ENCODE data around the gene GGCT.

Gene GGCT

GRCh38 chr7:30472784-30473775 lies 31.5 kb downstream of the GGCT start:
- no peak overlapping the region for H3K4me3 ChIP-seq (replicated peaks; ENCODE audit: low read depth, low read length)
- TF ChIP-seq, protein P1, sequence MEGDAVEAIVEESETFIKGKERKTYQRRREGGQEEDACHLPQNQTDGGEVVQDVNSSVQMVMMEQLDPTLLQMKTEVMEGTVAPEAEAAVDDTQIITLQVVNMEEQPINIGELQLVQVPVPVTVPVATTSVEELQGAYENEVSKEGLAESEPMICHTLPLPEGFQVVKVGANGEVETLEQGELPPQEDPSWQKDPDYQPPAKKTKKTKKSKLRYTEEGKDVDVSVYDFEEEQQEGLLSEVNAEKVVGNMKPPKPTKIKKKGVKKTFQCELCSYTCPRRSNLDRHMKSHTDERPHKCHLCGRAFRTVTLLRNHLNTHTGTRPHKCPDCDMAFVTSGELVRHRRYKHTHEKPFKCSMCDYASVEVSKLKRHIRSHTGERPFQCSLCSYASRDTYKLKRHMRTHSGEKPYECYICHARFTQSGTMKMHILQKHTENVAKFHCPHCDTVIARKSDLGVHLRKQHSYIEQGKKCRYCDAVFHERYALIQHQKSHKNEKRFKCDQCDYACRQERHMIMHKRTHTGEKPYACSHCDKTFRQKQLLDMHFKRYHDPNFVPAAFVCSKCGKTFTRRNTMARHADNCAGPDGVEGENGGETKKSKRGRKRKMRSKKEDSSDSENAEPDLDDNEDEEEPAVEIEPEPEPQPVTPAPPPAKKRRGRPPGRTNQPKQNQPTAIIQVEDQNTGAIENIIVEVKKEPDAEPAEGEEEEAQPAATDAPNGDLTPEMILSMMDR (IDR thresholded peaks at IDR 0.05; ENCODE audit: low read length, missing control alignments): no peak
- DNase-seq (ENCODE audit: low read depth): peak; percentile 88

DNA sequence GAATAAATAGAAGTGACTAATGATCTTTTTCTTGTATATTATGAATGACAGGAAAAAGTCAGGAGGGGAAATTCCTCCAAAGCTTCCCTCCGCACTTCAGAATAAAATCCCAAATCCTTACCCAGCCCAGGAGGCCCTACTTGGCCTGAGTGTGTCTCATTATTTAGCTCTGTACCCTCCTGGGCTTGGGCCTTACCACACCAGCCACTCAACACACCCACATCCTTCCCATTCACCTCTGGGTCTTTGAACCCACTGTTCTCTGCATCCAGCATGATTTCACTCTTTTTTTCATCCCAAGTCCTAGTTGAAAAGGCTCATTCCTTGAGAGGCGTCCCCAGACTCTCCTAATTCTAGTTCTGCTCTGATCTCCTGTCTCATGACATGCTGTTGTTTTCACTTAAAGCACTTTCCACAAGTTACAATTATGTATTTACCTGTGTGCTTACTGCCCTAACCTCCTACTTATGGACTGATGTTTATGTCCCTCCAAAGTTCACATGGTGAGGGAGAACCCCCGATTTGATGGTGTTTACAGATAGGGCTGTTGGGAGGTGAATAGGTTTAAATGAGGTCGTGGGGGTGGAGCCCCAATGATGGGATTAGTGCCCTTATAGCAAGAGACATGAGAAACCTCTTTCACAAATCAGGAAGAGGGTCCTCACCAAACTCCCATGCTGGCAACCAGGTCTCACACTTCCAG lies 32.4 kb downstream of the GGCT start:
- no peak overlapping the region for H3K4me3 ChIP-seq (replicated peaks; ENCODE audit: low read depth, low read length)
- DNase-seq (ENCODE audit: low read depth): no peak
- TF ChIP-seq, protein P1 (IDR thresholded peaks at IDR 0.05; ENCODE audit: low read length, missing control alignments): no peak

- DNase-seq (ENCODE audit: low read depth): no peak
- TF ChIP-seq, protein P1 (IDR thresholded peaks at IDR 0.05; ENCODE audit: low read length, missing control alignments): no peak
- no peak overlapping the region for H3K4me3 ChIP-seq (replicated peaks; ENCODE audit: low read depth, low read length)
Observed at GRCh38 chr7:30471205-30471604, 33.4 kb downstream of the GGCT start.

DNA sequence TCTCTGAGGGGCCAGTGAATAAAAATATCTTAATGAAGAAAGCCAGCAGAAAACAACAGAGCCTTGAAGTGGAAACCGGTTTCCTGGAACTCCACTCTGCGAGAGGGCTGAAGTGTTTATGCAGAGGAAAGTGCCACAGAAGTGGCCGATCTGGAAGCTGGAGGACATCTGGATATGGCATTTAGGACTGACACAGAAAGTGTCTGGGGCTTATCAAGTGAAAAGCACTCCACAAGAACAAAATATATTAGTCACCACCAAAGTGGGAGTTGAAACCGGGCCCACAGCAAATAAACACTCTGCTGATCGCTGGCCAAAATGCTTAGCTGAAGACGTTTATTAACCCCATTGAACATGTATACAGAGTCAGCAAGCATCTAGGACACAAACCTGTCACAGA lies 33.9 kb downstream of the GGCT start:
- peak overlapping the region; percentile 15 for H3K4me3 ChIP-seq (replicated peaks; ENCODE audit: low read depth, low read length)
- peak; percentile 88 for DNase-seq (ENCODE audit: low read depth)
- TF ChIP-seq, protein P1 (IDR thresholded peaks at IDR 0.05; ENCODE audit: low read length, missing control alignments): no peak

DNA sequence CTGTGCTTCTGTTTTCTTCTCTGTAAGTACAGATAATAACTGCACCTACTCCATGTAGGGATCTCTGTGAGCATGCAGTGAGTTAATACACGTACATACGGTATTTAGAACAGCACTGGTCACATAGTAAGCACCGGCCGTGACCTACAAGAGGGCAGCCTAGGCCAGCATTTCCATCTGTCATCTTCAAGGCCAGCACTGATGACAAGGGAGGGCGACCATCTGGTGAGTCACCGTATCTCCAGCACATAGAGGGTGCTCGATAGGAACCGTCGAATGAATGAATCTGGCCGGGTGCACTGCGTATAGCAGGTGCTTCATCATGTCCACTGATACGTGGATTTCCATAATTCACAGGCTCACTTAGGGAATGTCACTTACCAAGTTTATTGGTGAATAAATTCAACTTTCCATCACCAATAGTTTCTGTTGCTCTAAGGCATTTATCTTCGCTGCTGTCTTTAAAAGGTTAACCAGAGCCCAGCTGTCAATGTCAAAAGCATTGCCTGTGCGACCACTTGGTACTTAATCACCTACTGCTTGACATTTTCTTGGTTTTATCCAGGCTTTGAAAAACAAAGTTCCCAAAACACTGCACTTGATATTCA lies 34.4 kb downstream of the GGCT start:
- TF ChIP-seq, protein P1 (IDR thresholded peaks at IDR 0.05; ENCODE audit: low read length, missing control alignments): no peak
- DNase-seq (ENCODE audit: low read depth): peak; percentile 54
- peak overlapping the region; percentile 15 for H3K4me3 ChIP-seq (replicated peaks; ENCODE audit: low read depth, low read length)

DNA sequence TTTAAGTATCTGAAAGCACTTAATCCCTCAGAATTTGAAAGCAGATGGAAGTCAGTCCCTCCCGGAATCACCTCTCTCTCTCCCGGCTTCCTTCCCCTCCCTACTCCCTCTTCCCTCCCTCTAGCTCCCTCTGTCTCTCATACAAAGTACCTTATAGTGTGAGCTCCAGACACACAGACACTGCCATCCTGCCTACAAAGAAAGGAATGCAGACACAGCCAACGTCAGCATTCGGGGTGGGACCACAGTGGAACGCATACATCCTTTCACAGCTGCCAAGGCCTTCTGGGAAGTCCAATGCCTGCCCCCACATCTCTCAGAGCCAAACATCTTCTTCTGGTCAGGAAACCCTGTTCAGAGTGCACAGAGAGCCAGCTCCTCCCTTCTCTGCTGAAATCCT lies 35.3 kb downstream of the GGCT start:
- DNase-seq (ENCODE audit: low read depth): peak; percentile 100
- H3K4me3 ChIP-seq (replicated peaks; ENCODE audit: low read depth, low read length): peak overlapping the region; percentile 16
- TF ChIP-seq, protein P1 (IDR thresholded peaks at IDR 0.05; ENCODE audit: low read length, missing control alignments): peak; percentile 71
